Natural killer cell (primary cell): ENCODE results near the gene NCOA1. TPM values are rescaled to one million over a fixed set of nuclear protein-coding genes. Genes with fewer than 3 reads are reported as not detected.

Experiments
- ATAC-seq, 3 donors: fragments of 150-1000 bp in 2 of 3; fragments of 200-7000 bp in 1 of 3; cut with Tn5 transposase; 1 replicate in 1 of 3; 2 replicates in 2 of 3; pipeline ENCODE4 v1.10.0; 2021; ENCODE audit warnings: mild to moderate bottlenecking in 2 of 3, moderate library complexity in 2 of 3
- DNase-seq, 2 donors: peaks; one replicate each; pipeline versions ENCODE4 v3.0.0 to v3.0.0-alpha.2; 2013 to 2021; ENCODE audit warnings: mixed read lengths in 1 of 2
- H3K27ac ChIP-seq: one replicate; pipeline ENCODE4 v1.5.1; 2013; ENCODE audit warnings: mild to moderate bottlenecking, low read length
- H3K27me3 ChIP-seq: one replicate; pipeline ENCODE4 v1.6.1; 2013; ENCODE audit warnings: low read length; ENCODE audit not compliant: control insufficient read depth, insufficient read depth
- H3K36me3 ChIP-seq: one replicate; pipeline ENCODE4 v1.6.1; 2013; ENCODE audit warnings: low read length; ENCODE audit not compliant: control insufficient read depth, insufficient read depth
- H3K4me1 ChIP-seq: one replicate; pipeline ENCODE4 v1.6.1; 2013; ENCODE audit warnings: low read length; ENCODE audit not compliant: control insufficient read depth, insufficient read depth
- H3K4me3 ChIP-seq: one replicate; pipeline ENCODE4 v1.5.1; 2013; ENCODE audit warnings: low read length
- H3K9me3 ChIP-seq: one replicate; pipeline ENCODE4 v1.6.1; 2013; ENCODE audit warnings: low read length; ENCODE audit not compliant: control insufficient read depth, insufficient read depth
- H3K27ac Mint-ChIP-seq, 2 donors: one replicate each; pipeline ENCODE4 v1.8.0; 2022; ENCODE audit warnings: mild to moderate bottlenecking in 2 of 2, mixed read lengths in 2 of 2, moderate library complexity in 1 of 2
- H3K27me3 Mint-ChIP-seq, 2 donors: one replicate each; pipeline ENCODE4 v1.8.0; 2022; ENCODE audit warnings: low read depth in 2 of 2, mixed read lengths in 2 of 2
- H3K36me3 Mint-ChIP-seq: one replicate; pipeline ENCODE4 v1.8.0; 2022; ENCODE audit warnings: mixed read lengths
- H3K4me1 Mint-ChIP-seq, 2 donors: one replicate each; pipeline ENCODE4 v1.8.0; 2022; ENCODE audit warnings: mixed read lengths in 2 of 2
- H3K4me3 Mint-ChIP-seq: one replicate; pipeline ENCODE4 v1.8.0; 2022; ENCODE audit warnings: mild to moderate bottlenecking, moderate library complexity, mixed read lengths
- H3K9me3 Mint-ChIP-seq, 2 donors: one replicate each; pipeline ENCODE4 v1.8.0; 2022; ENCODE audit warnings: mixed read lengths in 2 of 2
- CTCF ChIP-seq: fragments of 200-600 bp; IDR thresholded peaks from one replicate; pipeline ENCODE4 v1.8.0; 2022; ENCODE audit warnings: antibody characterized with exemption
- WGBS: methylation state at CpG from one replicate; pipeline ENCODE4 v1.1.7; 2013; ENCODE audit warnings: missing lambda C conversion rate; ENCODE audit not compliant: insufficient coverage; 5-methylcytosine and 5-hydroxymethylcytosine counted together
- intact Hi-C: fragments of 100-400 bp; cut with micrococcal nuclease; formaldehyde crosslinking; loops from one replicate; pipeline ENCODE4 v1.14.2; 2022
- total RNA-seq, 4 donors: library from RNA; stranded (reverse); fragments of 120-200 nt in 1 of 4; gene quantifications; one replicate each; pipeline versions ENCODE4 v1.2.3 to v1.2.4, GENCODE V29; 2013 to 2022

The NCOA1 gene
- total RNA-seq, 3 donors from 2014 or later (not counting 1 experiment from before 2014, with no cell fraction given) = 122 to 149 (median 124) TPM

GRCh38 chr2:24643051-24643450 is 152.0 kb downstream of the NCOA1 start:
- no peak for TF ChIP-seq CTCF
- no peak overlapping the region for H3K27ac ChIP-seq
- Mint-ChIP-seq H3K4me3 (no peak overlapping the region), H3K27ac (no peak overlapping the region), H3K9me3 (no peaks in the 10 kb centered on the region), H3K27me3 (no peaks in the 10 kb centered on the region), H3K4me1 (peaks cover 37 to 42% of the 10 kb centered on the region in 2 donors), H3K36me3 (no peaks in the 10 kb centered on the region)
- DNase-seq = no peak
- intact Hi-C loops = no loop called here
- no peaks in the 10 kb centered on the region for H3K4me1 ChIP-seq
- 100% methylated on average over 1 of the region's 1 CpG for WGBS
- no peaks in the 10 kb centered on the region for H3K9me3 ChIP-seq
- no peak overlapping the region for H3K4me3 ChIP-seq
- H3K36me3 ChIP-seq = peaks cover 2% of the 10 kb centered on the region
- no peaks in the 10 kb centered on the region for H3K27me3 ChIP-seq
- ATAC-seq = no peak

- WGBS = no CpG with 5 or more reads among the region's 2 CpGs
- no peak for TF ChIP-seq CTCF
- no peaks in the 10 kb centered on the region for H3K4me1 ChIP-seq
- DNase-seq (no peak), ATAC-seq (no peak)
- intact Hi-C loops = no loop called here
- no peaks in the 10 kb centered on the region for H3K36me3 Mint-ChIP-seq
- no peak overlapping the region for H3K27ac ChIP-seq
- H3K9me3 Mint-ChIP-seq = no peaks in the 10 kb centered on the region
- peaks cover 29 to 33% of the 10 kb centered on the region in 2 donors for H3K4me1 Mint-ChIP-seq
- peaks cover 2% of the 10 kb centered on the region for H3K36me3 ChIP-seq
- no peak overlapping the region for H3K27ac Mint-ChIP-seq
- H3K27me3 ChIP-seq = no peaks in the 10 kb centered on the region
- no peaks in the 10 kb centered on the region for H3K27me3 Mint-ChIP-seq
- no peaks in the 10 kb centered on the region for H3K9me3 ChIP-seq
- H3K4me3 Mint-ChIP-seq = no peak overlapping the region
- H3K4me3 ChIP-seq = no peak overlapping the region
Observed at GRCh38 chr2:24644032-24644431, 153.0 kb downstream of the NCOA1 start.

- peaks cover 30 to 35% of the 10 kb centered on the region in 2 donors for H3K4me1 Mint-ChIP-seq
- H3K27me3 Mint-ChIP-seq = no peaks in the 10 kb centered on the region
- H3K27ac ChIP-seq = no peak overlapping the region
- H3K4me3 ChIP-seq = no peak overlapping the region
- H3K36me3 ChIP-seq = peaks cover 2% of the 10 kb centered on the region
- ATAC-seq (no peak), DNase-seq (no peak)
- no peaks in the 10 kb centered on the region for H3K4me1 ChIP-seq
- intact Hi-C loops = no loop called here
- H3K36me3 Mint-ChIP-seq = no peaks in the 10 kb centered on the region
- no peaks in the 10 kb centered on the region for H3K9me3 ChIP-seq
- peak overlapping the region; percentile 36 to 70 for H3K27ac Mint-ChIP-seq
- H3K27me3 ChIP-seq = no peaks in the 10 kb centered on the region
- no peaks in the 10 kb centered on the region for H3K9me3 Mint-ChIP-seq
- no peak overlapping the region for H3K4me3 Mint-ChIP-seq
- no peak for TF ChIP-seq CTCF
Observed at GRCh38 chr2:24650997-24651642, 160.1 kb downstream of the NCOA1 start.

- Mint-ChIP-seq H3K4me3 (no peak overlapping the region), H3K4me1 (peaks cover 33 to 38% of the 10 kb centered on the region in 2 donors), H3K27ac (peak overlapping the region; percentile 36 to 70), H3K27me3 (no peaks in the 10 kb centered on the region), H3K9me3 (no peaks in the 10 kb centered on the region), H3K36me3 (no peaks in the 10 kb centered on the region)
- no peaks in the 10 kb centered on the region for H3K9me3 ChIP-seq
- H3K36me3 ChIP-seq = no peaks in the 10 kb centered on the region
- no peak overlapping the region for H3K4me3 ChIP-seq
- no peak overlapping the region for H3K27ac ChIP-seq
- no peak for TF ChIP-seq CTCF
- DNase-seq (no peak), ATAC-seq (peak in 1 of 3 donors; percentile 49)
- intact Hi-C loops = no loop called here
- H3K27me3 ChIP-seq = no peaks in the 10 kb centered on the region
- no peaks in the 10 kb centered on the region for H3K4me1 ChIP-seq
Observed at GRCh38 chr2:24651643-24652003, 160.6 kb downstream of the NCOA1 start.
